H1 (cell line): ENCODE results near the gene ATR. TPM values are rescaled to one million over a fixed set of nuclear protein-coding genes. Genes with fewer than 3 reads are reported as not detected.

ENCODE experiments used
- CTCF ChIA-PET: fragments of 300-600 bp; sonication (Branson Sonifier 250); formaldehyde crosslinking; loops from one replicate; lab custom pipeline; 2021; ENCODE audit not compliant: partially characterized antibody; lab: Charles Lee
- POLR2A ChIA-PET: fragments of 300-600 bp; sonication (Branson Sonifier 250); formaldehyde crosslinking; loops from one replicate; lab custom pipeline; 2021; ENCODE audit warnings: inconsistent platforms; ENCODE audit not compliant: partially characterized antibody; lab: Charles Lee
- DNase-seq, 2 experiments: peaks; one replicate each; pipeline versions ENCODE4 v3.0.0 to v3.0.0-alpha.2; 2010 to 2022; ENCODE audit warnings: low spot score in 2 of 2, low read depth in 1 of 2, mixed read lengths in 1 of 2
- FAIRE-seq: peaks from 2 replicates; lab custom pipeline; 2011; peaks lifted over from hg19 to GRCh38; lab: Jason Lieb, UNC
- H2AFZ ChIP-seq: 2 replicates; pipeline ENCODE4 v1.8.1; 2012; ENCODE audit warnings: low read length, inconsistent platforms
- H2AK5ac ChIP-seq: 2 replicates; pipeline ENCODE4 v1.6.1; 2013; ENCODE audit warnings: low read depth, low read length
- H2BK120ac ChIP-seq: replicated peaks from 2 replicates; pipeline ENCODE3; 2013; ENCODE audit warnings: low read depth, low read length, inconsistent platforms
- H2BK12ac ChIP-seq: 2 replicates; pipeline ENCODE4 v1.6.1; 2013; ENCODE audit warnings: low read depth, low read length
- H2BK15ac ChIP-seq: 2 replicates; pipeline ENCODE4 v1.6.1; 2013; ENCODE audit warnings: low read length
- H2BK20ac ChIP-seq: 2 replicates; pipeline ENCODE4 v1.6.1; 2013; ENCODE audit warnings: low read length
- H2BK5ac ChIP-seq: 2 replicates; pipeline ENCODE4 v1.6.1; 2013; ENCODE audit warnings: low read depth, low read length
- H3K14ac ChIP-seq: 2 replicates; pipeline ENCODE4 v1.6.1; 2013; ENCODE audit warnings: inconsistent platforms; ENCODE audit not compliant: insufficient read length
- H3K18ac ChIP-seq: 2 replicates; pipeline ENCODE4 v1.6.1; 2013; ENCODE audit warnings: low read length; ENCODE audit errors: extremely low read depth
- H3K23ac ChIP-seq: 2 replicates; pipeline ENCODE4 v1.6.1; 2013; ENCODE audit warnings: inconsistent platforms; ENCODE audit not compliant: insufficient read length
- H3K23me2 ChIP-seq: 2 replicates; pipeline ENCODE4 v1.6.1; 2013; ENCODE audit warnings: low read depth, low read length
- H3K27ac ChIP-seq: 2 replicates; pipeline ENCODE4 v1.6.1; 2011; ENCODE audit warnings: low read depth, low read length, inconsistent platforms
- H3K27me3 ChIP-seq, 4 experiments: replicated peaks in 1 of 4; 1 replicate in 1 of 4; 2 replicates in 3 of 4; pipeline versions ENCODE4 v1.6.1 to v1.8.1; 2011 to 2013; ENCODE audit warnings: low read length in 3 of 4, mild to moderate bottlenecking in 3 of 4, inconsistent platforms in 2 of 4, mixed read lengths in 2 of 4, moderate library complexity in 1 of 4; ENCODE audit not compliant: control insufficient read depth in 3 of 4, insufficient read depth in 3 of 4; ENCODE audit errors: extremely low read depth in 1 of 4
- H3K36me3 ChIP-seq, 4 experiments: 2 replicates each; pipeline versions ENCODE4 v1.6.1 to v1.8.1; 2011 to 2013; ENCODE audit warnings: mild to moderate bottlenecking in 4 of 4, low read length in 3 of 4, moderate library complexity in 2 of 4, control low read depth in 1 of 4, inconsistent platforms in 1 of 4; ENCODE audit not compliant: insufficient read depth in 4 of 4, control insufficient read depth in 2 of 4
- H3K4ac ChIP-seq: replicated peaks from 2 replicates; pipeline ENCODE3; 2013; ENCODE audit warnings: low read length, low read depth, mixed read lengths, inconsistent platforms; ENCODE audit not compliant: insufficient read length
- H3K4me1 ChIP-seq, 4 experiments: replicated peaks in 1 of 4; 1 replicate in 1 of 4; 2 replicates in 3 of 4; pipeline versions ENCODE4 v1.6.1 to v1.8.1; 2011 to 2013; ENCODE audit warnings: low read length in 3 of 4, inconsistent platforms in 2 of 4, mixed read lengths in 1 of 4; ENCODE audit not compliant: insufficient read depth in 4 of 4, control insufficient read depth in 3 of 4
- H3K4me2 ChIP-seq, 2 experiments: 2 replicates each; pipeline versions ENCODE4 v1.6.1 to v1.8.1; 2011 to 2013; ENCODE audit warnings: low read depth in 2 of 2, low read length in 2 of 2, control low read depth in 1 of 2, inconsistent platforms in 1 of 2, mild to moderate bottlenecking in 1 of 2; ENCODE audit not compliant: insufficient read depth in 1 of 2
- H3K4me3 ChIP-seq, 4 experiments: fragments of 200-600, 300-600 bp in 1 of 4; sonication (generic), shearing (Covaris generic), sonication (Bioruptor Twin) in 1 of 4; 2 replicates each; pipeline versions ENCODE4 v1.5.1 to v1.8.1; 2011 to 2016; ENCODE audit warnings: low read length in 4 of 4, low read depth in 3 of 4, control low read depth in 2 of 4, inconsistent platforms in 2 of 4, mild to moderate bottlenecking in 2 of 4, mixed read lengths in 1 of 4, moderate library complexity in 1 of 4; ENCODE audit not compliant: insufficient read depth in 2 of 4; ENCODE audit errors: extremely low read depth in 1 of 4
- H3K56ac ChIP-seq: replicated peaks from 2 replicates; pipeline ENCODE3; 2013; ENCODE audit warnings: low read depth, mild to moderate bottlenecking, mixed read lengths, low read length, inconsistent platforms; ENCODE audit not compliant: insufficient read length
- H3K79me1 ChIP-seq: 2 replicates; pipeline ENCODE4 v1.6.1; 2013; ENCODE audit warnings: low read depth, low read length, control low read depth
- H3K79me2 ChIP-seq, 2 experiments: 2 replicates each; pipeline versions ENCODE4 v1.6.1 to v1.8.1; 2012 to 2013; ENCODE audit warnings: low read length in 2 of 2, mild to moderate bottlenecking in 2 of 2, inconsistent platforms in 1 of 2; ENCODE audit not compliant: insufficient read depth in 2 of 2, control insufficient read depth in 1 of 2
- H3K9ac ChIP-seq, 4 experiments: replicated peaks in 1 of 4; 1 replicate in 1 of 4; 2 replicates in 3 of 4; pipeline versions ENCODE4 v1.6.1 to v1.8.1; 2011 to 2013; ENCODE audit warnings: low read depth in 3 of 4, low read length in 3 of 4, control low read depth in 2 of 4, mild to moderate bottlenecking in 2 of 4, moderate library complexity in 2 of 4, inconsistent platforms in 1 of 4; ENCODE audit errors: extremely low read depth in 1 of 4
- H3K9me3 ChIP-seq, 2 experiments: 2 replicates each; pipeline versions ENCODE4 v1.6.1 to v1.8.1; 2012 to 2013; ENCODE audit warnings: mild to moderate bottlenecking in 2 of 2, moderate library complexity in 2 of 2, control low read depth in 1 of 2, inconsistent platforms in 1 of 2, low read depth in 1 of 2, low read length in 1 of 2, mixed read lengths in 1 of 2; ENCODE audit not compliant: insufficient read depth in 2 of 2
- H4K20me1 ChIP-seq, 2 experiments: replicated peaks in 1 of 2; 2 replicates each; pipeline versions ENCODE3 to v1.8.1; 2011 to 2013; ENCODE audit warnings: inconsistent platforms in 2 of 2, low read length in 2 of 2, mild to moderate bottlenecking in 1 of 2; ENCODE audit not compliant: insufficient read depth in 2 of 2, control insufficient read depth in 1 of 2
- H4K5ac ChIP-seq: 2 replicates; pipeline ENCODE4 v1.6.1; 2013; ENCODE audit warnings: low read length, low read depth, mixed read lengths, inconsistent platforms; ENCODE audit not compliant: insufficient read length
- H4K8ac ChIP-seq: 2 replicates; pipeline ENCODE4 v1.8.0; 2013; ENCODE audit warnings: mild to moderate bottlenecking, moderate library complexity, low read length, inconsistent platforms; ENCODE audit not compliant: insufficient read depth; ENCODE audit errors: extremely low read depth
- H4K91ac ChIP-seq: replicated peaks from 2 replicates; pipeline ENCODE3; 2013; ENCODE audit warnings: low read length, mixed read lengths, inconsistent platforms; ENCODE audit not compliant: insufficient read length
- BCL11A ChIP-seq, 2 experiments: IDR thresholded peaks; one replicate each; pipeline ENCODE4 v1.6.1; 2011; ENCODE audit warnings: low read depth in 2 of 2, low read length in 2 of 2, mild to moderate bottlenecking in 2 of 2
- CHD2 ChIP-seq: IDR thresholded peaks from 2 replicates; pipeline ENCODE4 v1.6.1; 2012; ENCODE audit warnings: low read length, improper control_type of control experiment
- EGR1 ChIP-seq: IDR thresholded peaks from 2 replicates; pipeline ENCODE4 v1.6.1; 2011; ENCODE audit warnings: low read depth, low read length, borderline replicate concordance
- KDM1A ChIP-seq: fragments of 200-600, 300-600 bp; sonication (generic); IDR thresholded peaks from 2 replicates; pipeline ENCODE4 v1.7.1; 2016; ENCODE audit warnings: mild to moderate bottlenecking, low read length, borderline replicate concordance
- KDM5A ChIP-seq: fragments of 200-600 bp; IDR thresholded peaks from 2 replicates; pipeline ENCODE4 v1.7.1; 2012; ENCODE audit warnings: mild to moderate bottlenecking, low read length, inconsistent platforms, mixed read lengths
- POU5F1 ChIP-seq: IDR thresholded peaks from 2 replicates; pipeline ENCODE4 v1.6.1; 2011; ENCODE audit warnings: low read depth, mild to moderate bottlenecking, low read length, moderate library complexity
- RNF2 ChIP-seq: fragments of 200-900, 300-1000 bp; sonication (generic); IDR thresholded peaks from 2 replicates; pipeline ENCODE4 v1.7.1; 2016; ENCODE audit warnings: borderline replicate concordance, low read depth, mild to moderate bottlenecking, antibody characterized with exemption, low read length; ENCODE audit not compliant: poor library complexity, severe bottlenecking; ENCODE audit errors: missing control alignments
- TAF1 ChIP-seq: IDR thresholded peaks from 2 replicates; pipeline ENCODE4 v1.6.1; 2011; ENCODE audit warnings: mild to moderate bottlenecking, low read depth, low read length
- TAF7 ChIP-seq: optimal IDR thresholded peaks from 2 replicates; pipeline ENCODE3; 2011; ENCODE audit warnings: low read depth, mild to moderate bottlenecking, inconsistent platforms, low read length, moderate library complexity, borderline replicate concordance
- WGBS, 2 experiments: shearing (Covaris generic) in 1 of 2; methylation state at CpG; one replicate each; pipeline versions ENCODE4 v1.1.6 to v1.1.7; 2013 to 2015; ENCODE audit warnings: low lambda C conversion rate in 2 of 2, mixed read lengths in 2 of 2, inconsistent platforms in 1 of 2, low coverage in 1 of 2, missing lambda C conversion rate in 1 of 2; ENCODE audit not compliant: insufficient replicate concordance in 2 of 2, insufficient coverage in 1 of 2, insufficient read length in 1 of 2; ENCODE audit errors: extremely low coverage in 1 of 2, missing lambda C conversion rate in 1 of 2; 5-methylcytosine and 5-hydroxymethylcytosine counted together
- polyA plus RNA-seq, 7 experiments: library from polyadenylated mRNA; depleted of rRNA in 3 of 7; stranded (reverse) in 5 of 7; unstranded in 2 of 7; fragments of >200 nt in 5 of 7; fragments of 200-250 nt in 2 of 7; gene quantifications; 1 replicate in 5 of 7; 2 replicates in 1 of 7; 4 replicates in 1 of 7; pipeline versions ENCODE4 v1.2.1 to v1.2.3, GENCODE V29; 2011 to 2013; ENCODE audit warnings: missing spikeins in 2 of 7, mixed read lengths in 2 of 7
- total RNA-seq: library from RNA; stranded (reverse); fragmentation: NEBNext Ultra II Directional; extraction: Animal tissue kit (Norgen Biotek cat#: 25700); gene quantifications from 2 replicates; pipeline ENCODE4 v1.2.1, GENCODE V29; 2021

ATR gene
- total and polyA plus RNA-seq, 2 of the 8 experiments (the other 6 are each of a cell fraction or from before 2014, with no cell fraction given) = 8.4 to 23.2 TPM

- H3K4me3 ChIP-seq = no peak overlapping the region
- H3K14ac ChIP-seq = no peak overlapping the region
- no peak overlapping the region for H2BK5ac ChIP-seq
- H3K27me3 ChIP-seq = no peaks in the 10 kb centered on the region
- H3K18ac ChIP-seq = no peak overlapping the region
- 86% methylated on average over 2 of the region's 2 CpGs; no CpG with 5 or more reads in 1 of the 2 experiments for WGBS, 2 experiments
- H3K56ac ChIP-seq = no peak overlapping the region
- no peaks in the 10 kb centered on the region for H4K20me1 ChIP-seq
- ChIA-PET CTCF (interaction anchor here (0.8 kb wide), 1 partner anchor 21 kb away, joined by 4 read pairs; no protein-coding TSS in a partner anchor), POLR2A (interaction anchor here (0.6 to 1.2 kb wide), 2 partner anchors 16 to 1089 kb away, joined by 3 read pairs; no protein-coding TSS in a partner anchor)
- H3K23ac ChIP-seq = no peak overlapping the region
- H4K5ac ChIP-seq = no peak overlapping the region
- H3K79me1 ChIP-seq = no peaks in the 10 kb centered on the region
- no peak overlapping the region for H4K91ac ChIP-seq
- no peak overlapping the region for H3K27ac ChIP-seq
- H2BK120ac ChIP-seq = no peak overlapping the region
- no peak overlapping the region for H2BK20ac ChIP-seq
- H3K4ac ChIP-seq = no peak overlapping the region
- H3K4me2 ChIP-seq = no peak overlapping the region
- H3K79me2 ChIP-seq = no peaks in the 10 kb centered on the region
- no peak overlapping the region for H3K9ac ChIP-seq
- H3K9me3 ChIP-seq = no peaks in the 10 kb centered on the region
- H2AFZ ChIP-seq = no peak overlapping the region
- H3K23me2 ChIP-seq = no peaks in the 10 kb centered on the region
- H2BK15ac ChIP-seq = no peak overlapping the region
- H3K4me1 ChIP-seq = no peaks in the 10 kb centered on the region
- no peak overlapping the region for H4K8ac ChIP-seq
- FAIRE-seq (no peak), DNase-seq (no peak)
- no peak overlapping the region for H2BK12ac ChIP-seq
- no peak overlapping the region for H2AK5ac ChIP-seq
- H3K36me3 ChIP-seq = peaks cover 0 to 7% (median 1%) of the 10 kb centered on the region in 4 experiments; a peak in 3 of 8 replicates
- no peak for TF ChIP-seq CHD2
- TF ChIP-seq POU5F1 = no peak
- no peak for TF ChIP-seq TAF7
- no peak for TF ChIP-seq KDM5A
- TF ChIP-seq KDM1A = no peak
- TF ChIP-seq BCL11A (IDR thresholded peaks at IDR 0.05; ENCODE audit: low read depth in 2 of 2, low read length in 2 of 2) = no peak
- no peak for TF ChIP-seq TAF1
- no peak for TF ChIP-seq RNF2
- no peak for TF ChIP-seq EGR1
These were observed 36.5 kb downstream of the ATR start for GRCh38 chr3:142542054-142542453.
